Mammary epithelial cell (primary cell): ENCODE results near the gene ISOC2.

Experiments used
- EZH2 ChIP-seq: IDR thresholded peaks from 2 replicates; pipeline ENCODE4 v1.6.1; 2012; ENCODE audit warnings: low read length, inconsistent platforms, borderline replicate concordance
- TF ChIP-seq, protein P1 (sequence below), 2 donors: IDR thresholded peaks in 1 of 2; conservative IDR thresholded peaks in 1 of 2; 2 replicates each; pipeline ENCODE4 v1.5.1; 2011 to 2012; ENCODE audit warnings: inconsistent platforms in 2 of 2, low read length in 2 of 2, mild to moderate bottlenecking in 2 of 2, control low read depth in 1 of 2, low read depth in 1 of 2; ENCODE audit not compliant: insufficient read depth in 1 of 2; ENCODE audit errors: extremely low read depth in 1 of 2

DNA sequence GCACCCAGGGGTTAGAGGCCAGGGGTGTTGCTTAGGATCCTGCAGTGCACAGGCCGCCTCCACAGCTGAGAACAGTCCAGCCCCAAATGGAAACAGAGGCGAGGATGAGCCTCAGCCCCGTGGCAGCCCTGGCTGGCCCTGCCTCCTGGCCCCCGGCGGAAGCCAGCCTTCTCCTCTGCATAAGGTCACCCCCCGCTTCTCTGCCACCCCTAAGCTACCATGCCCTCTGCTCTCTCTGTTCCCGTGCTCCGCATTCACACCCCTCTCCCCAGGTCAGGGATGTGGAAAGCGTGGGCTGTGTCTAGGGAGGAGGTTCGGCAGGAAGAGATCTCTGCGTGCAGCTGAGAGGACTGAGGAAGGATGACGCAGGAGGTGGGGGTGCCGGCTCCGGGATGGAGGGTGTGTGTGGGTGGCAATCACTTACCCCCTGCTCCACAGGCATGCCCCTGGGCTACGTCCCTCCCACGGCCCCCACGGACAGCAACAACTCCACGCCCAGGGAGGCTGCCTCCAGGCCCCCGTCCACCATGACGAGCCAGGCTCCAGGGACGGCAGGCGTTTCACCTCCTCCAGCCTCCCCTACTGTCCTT is 32.8 kb upstream of the ISOC2 start:
- TF ChIP-seq, protein P1, sequence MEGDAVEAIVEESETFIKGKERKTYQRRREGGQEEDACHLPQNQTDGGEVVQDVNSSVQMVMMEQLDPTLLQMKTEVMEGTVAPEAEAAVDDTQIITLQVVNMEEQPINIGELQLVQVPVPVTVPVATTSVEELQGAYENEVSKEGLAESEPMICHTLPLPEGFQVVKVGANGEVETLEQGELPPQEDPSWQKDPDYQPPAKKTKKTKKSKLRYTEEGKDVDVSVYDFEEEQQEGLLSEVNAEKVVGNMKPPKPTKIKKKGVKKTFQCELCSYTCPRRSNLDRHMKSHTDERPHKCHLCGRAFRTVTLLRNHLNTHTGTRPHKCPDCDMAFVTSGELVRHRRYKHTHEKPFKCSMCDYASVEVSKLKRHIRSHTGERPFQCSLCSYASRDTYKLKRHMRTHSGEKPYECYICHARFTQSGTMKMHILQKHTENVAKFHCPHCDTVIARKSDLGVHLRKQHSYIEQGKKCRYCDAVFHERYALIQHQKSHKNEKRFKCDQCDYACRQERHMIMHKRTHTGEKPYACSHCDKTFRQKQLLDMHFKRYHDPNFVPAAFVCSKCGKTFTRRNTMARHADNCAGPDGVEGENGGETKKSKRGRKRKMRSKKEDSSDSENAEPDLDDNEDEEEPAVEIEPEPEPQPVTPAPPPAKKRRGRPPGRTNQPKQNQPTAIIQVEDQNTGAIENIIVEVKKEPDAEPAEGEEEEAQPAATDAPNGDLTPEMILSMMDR (conservative IDR thresholded peaks at IDR 0.05 in 1 of 2, IDR thresholded peaks at IDR 0.05 in 1 of 2; ENCODE audit: extremely low read depth in 1 of 2, insufficient read depth in 1 of 2, low read depth in 1 of 2, low read length in 2 of 2): no peak
- no peak for TF ChIP-seq EZH2
